CD14-positive monocyte (primary cell): ENCODE data around the gene SMARCA4. TPM values are rescaled to one million over a fixed set of nuclear protein-coding genes. Genes with fewer than 3 reads are reported as not detected.
A peak's percentile ranks its signal among the peaks of the same experiment; 100 is the strongest.

Source experiments
- DNase-seq, 3 donors: peaks; one replicate each; pipeline ENCODE4 v3.0.0-alpha.2; 2011 to 2022
- H2AFZ ChIP-seq: 2 replicates; pipeline ENCODE4 v1.6.0; 2012; ENCODE audit warnings: mild to moderate bottlenecking, low read depth, low read length, inconsistent platforms; ENCODE audit not compliant: insufficient read depth, poor library complexity, severe bottlenecking
- H3K27ac ChIP-seq, 2 donors: 1 replicate in 1 of 2; 2 replicates in 1 of 2; pipeline ENCODE4 v1.5.1; 2012 to 2013; ENCODE audit warnings: low read length in 2 of 2, control low read depth in 1 of 2, inconsistent platforms in 1 of 2, low read depth in 1 of 2, mild to moderate bottlenecking in 1 of 2
- H3K27me3 ChIP-seq, 2 donors: one replicate each; pipeline versions ENCODE4 v1.6.0 to v1.6.1; 2011 to 2013; ENCODE audit warnings: low read length in 2 of 2; ENCODE audit not compliant: control insufficient read depth in 2 of 2, insufficient read depth in 2 of 2
- H3K36me3 ChIP-seq, 2 donors: replicated peaks in 1 of 2; 1 replicate in 1 of 2; 2 replicates in 1 of 2; pipeline versions ENCODE4 v1.5.1 to v1.6.1; 2012 to 2013; ENCODE audit warnings: low read length in 2 of 2, control low read depth in 1 of 2, inconsistent platforms in 1 of 2, mild to moderate bottlenecking in 1 of 2; ENCODE audit not compliant: insufficient read depth in 2 of 2, control insufficient read depth in 1 of 2
- H3K4me1 ChIP-seq, 2 donors: 1 replicate in 1 of 2; 2 replicates in 1 of 2; pipeline versions ENCODE4 v1.5.1 to v1.6.1; 2012 to 2013; ENCODE audit warnings: low read length in 2 of 2, control low read depth in 1 of 2, inconsistent platforms in 1 of 2, mild to moderate bottlenecking in 1 of 2, moderate library complexity in 1 of 2; ENCODE audit not compliant: insufficient read depth in 2 of 2, control insufficient read depth in 1 of 2
- H3K4me2 ChIP-seq: replicated peaks from 2 replicates; pipeline ENCODE3; 2012; ENCODE audit warnings: low read length, moderate library complexity, mild to moderate bottlenecking; ENCODE audit not compliant: poor library complexity, severe bottlenecking; ENCODE audit errors: extremely low read depth
- H3K4me3 ChIP-seq, 3 experiments: fragments of 200-600 bp in 1 of 3; sonication (generic) in 1 of 3; replicated peaks in 1 of 3; 1 replicate in 2 of 3; 2 replicates in 1 of 3; pipeline ENCODE4 v1.5.1; 2011 to 2013; ENCODE audit warnings: low read length in 3 of 3, mild to moderate bottlenecking in 3 of 3, control low read depth in 2 of 3, low read depth in 2 of 3, inconsistent platforms in 1 of 3, moderate library complexity in 1 of 3
- H3K79me2 ChIP-seq: 2 replicates; pipeline ENCODE4 v1.6.0; 2012; ENCODE audit warnings: mild to moderate bottlenecking, control low read depth, inconsistent platforms, low read length, moderate library complexity; ENCODE audit not compliant: insufficient read depth
- H3K9ac ChIP-seq: 2 replicates; pipeline ENCODE4 v1.6.0; 2017; ENCODE audit warnings: low read length, mild to moderate bottlenecking; ENCODE audit not compliant: insufficient read depth, poor library complexity, severe bottlenecking
- H3K9me3 ChIP-seq, 2 donors: replicated peaks in 1 of 2; 1 replicate in 1 of 2; 2 replicates in 1 of 2; pipeline versions ENCODE4 v1.5.1 to v1.6.1; 2012 to 2013; ENCODE audit warnings: low read length in 2 of 2, control low read depth in 1 of 2; ENCODE audit not compliant: control insufficient read depth in 1 of 2, insufficient read depth in 1 of 2
- H4K20me1 ChIP-seq: 2 replicates; pipeline ENCODE4 v1.6.0; 2012; ENCODE audit warnings: mild to moderate bottlenecking, low read length, control low read depth, moderate library complexity; ENCODE audit not compliant: insufficient read depth
- H3K27ac Mint-ChIP-seq, 7 donors: one replicate each; pipeline ENCODE4 v1.8.0; 2020; ENCODE audit warnings: mild to moderate bottlenecking in 7 of 7, mixed read lengths in 7 of 7, moderate library complexity in 6 of 7, inconsistent platforms in 2 of 7
- H3K27me3 Mint-ChIP-seq, 3 donors: one replicate each; pipeline ENCODE4 v1.8.0; 2021 to 2022; ENCODE audit warnings: low read depth in 3 of 3, mild to moderate bottlenecking in 3 of 3, mixed read lengths in 3 of 3, moderate library complexity in 3 of 3, inconsistent platforms in 1 of 3
- H3K36me3 Mint-ChIP-seq, 2 donors: one replicate each; pipeline ENCODE4 v1.8.0; 2020; ENCODE audit warnings: mixed read lengths in 2 of 2, inconsistent platforms in 1 of 2, mild to moderate bottlenecking in 1 of 2
- H3K4me1 Mint-ChIP-seq: one replicate; pipeline ENCODE4 v1.8.0; 2020; ENCODE audit warnings: mild to moderate bottlenecking, mixed read lengths
- H3K4me3 Mint-ChIP-seq, 2 donors: one replicate each; pipeline ENCODE4 v1.8.0; 2020; ENCODE audit warnings: mild to moderate bottlenecking in 2 of 2, mixed read lengths in 2 of 2, moderate library complexity in 1 of 2
- H3K9me3 Mint-ChIP-seq, 7 donors: one replicate each; pipeline ENCODE4 v1.8.0; 2020 to 2022; ENCODE audit warnings: mixed read lengths in 7 of 7, mild to moderate bottlenecking in 6 of 7, moderate library complexity in 6 of 7, inconsistent platforms in 2 of 7
- WGBS: methylation state at CpG from one replicate; pipeline ENCODE4 v1.1.5; 2013; ENCODE audit warnings: missing lambda C conversion rate; ENCODE audit not compliant: insufficient coverage; 5-methylcytosine and 5-hydroxymethylcytosine counted together
- intact Hi-C, 2 donors: fragments of 100-400 bp; cut with micrococcal nuclease; formaldehyde crosslinking; loops; one replicate each; pipeline versions ENCODE4 v1.15.0 to v1.15.1; 2023
- polyA plus RNA-seq, 3 donors: library from polyadenylated mRNA; depleted of rRNA in 1 of 3; unstranded in 2 of 3; stranded (reverse) in 1 of 3; fragments of 300-500 nt in 2 of 3; fragments of >200 nt in 1 of 3; fragmentation: Illumina TruSeq in 2 of 3; gene quantifications; 1 replicate in 2 of 3; 2 replicates in 1 of 3; pipeline ENCODE4 v1.2.3, GENCODE V29; 2012 to 2021
- TF ChIP-seq, protein P1 (sequence below): fragments of 200-600 bp; IDR thresholded peaks from one replicate; pipeline ENCODE4 v1.8.0; 2022; ENCODE audit warnings: antibody characterized with exemption, mild to moderate bottlenecking

The SMARCA4 gene
- polyA plus RNA-seq, 3 donors: 5.1 to 53.3 (median 7.0) TPM

DNA sequence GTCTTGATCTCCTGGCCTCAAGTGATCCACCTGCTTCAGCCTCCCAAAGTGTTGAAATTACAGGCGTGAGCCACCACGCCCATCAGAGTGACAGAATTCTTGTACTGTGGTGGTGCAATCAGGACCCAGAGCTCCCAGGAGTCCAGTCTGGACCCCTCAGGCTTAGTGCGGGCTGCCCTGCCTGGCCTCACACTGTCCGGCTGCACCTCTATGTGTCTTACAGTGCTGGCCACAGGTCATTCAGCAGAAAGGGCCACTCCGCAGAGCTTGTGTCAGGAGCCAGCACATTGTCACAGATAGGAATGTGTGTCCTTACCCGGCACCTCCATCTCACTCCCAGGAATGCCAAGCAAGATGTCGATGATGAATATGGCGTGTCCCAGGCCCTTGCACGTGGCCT is 49.2 kb downstream of the SMARCA4 start:
- Histone ChIP-seq H3K27ac (no peak overlapping the region), H3K4me2 (no peak overlapping the region), H2AFZ (no peak overlapping the region), H3K79me2 (no peaks in the 10 kb centered on the region), H4K20me1 (no peaks in the 10 kb centered on the region), H3K27me3 (no peaks in the 10 kb centered on the region), H3K9ac (no peak overlapping the region), H3K4me3 (no peak overlapping the region), H3K9me3 (no peaks in the 10 kb centered on the region), H3K4me1 (peaks cover 5 to 9% of the 10 kb centered on the region in 2 donors), H3K36me3 (peaks cover 61 to 69% of the 10 kb centered on the region in 2 donors)
- no peaks in the 10 kb centered on the region for H3K9me3 Mint-ChIP-seq
- 93% methylated on average over 5 of the region's 9 CpGs for WGBS
- intact Hi-C loops: no loop called here
- no peak overlapping the region for H3K4me3 Mint-ChIP-seq
- peaks cover 14% of the 10 kb centered on the region for H3K4me1 Mint-ChIP-seq
- peaks cover 76 to 77% of the 10 kb centered on the region in 2 donors for H3K36me3 Mint-ChIP-seq
- TF ChIP-seq, protein P1, sequence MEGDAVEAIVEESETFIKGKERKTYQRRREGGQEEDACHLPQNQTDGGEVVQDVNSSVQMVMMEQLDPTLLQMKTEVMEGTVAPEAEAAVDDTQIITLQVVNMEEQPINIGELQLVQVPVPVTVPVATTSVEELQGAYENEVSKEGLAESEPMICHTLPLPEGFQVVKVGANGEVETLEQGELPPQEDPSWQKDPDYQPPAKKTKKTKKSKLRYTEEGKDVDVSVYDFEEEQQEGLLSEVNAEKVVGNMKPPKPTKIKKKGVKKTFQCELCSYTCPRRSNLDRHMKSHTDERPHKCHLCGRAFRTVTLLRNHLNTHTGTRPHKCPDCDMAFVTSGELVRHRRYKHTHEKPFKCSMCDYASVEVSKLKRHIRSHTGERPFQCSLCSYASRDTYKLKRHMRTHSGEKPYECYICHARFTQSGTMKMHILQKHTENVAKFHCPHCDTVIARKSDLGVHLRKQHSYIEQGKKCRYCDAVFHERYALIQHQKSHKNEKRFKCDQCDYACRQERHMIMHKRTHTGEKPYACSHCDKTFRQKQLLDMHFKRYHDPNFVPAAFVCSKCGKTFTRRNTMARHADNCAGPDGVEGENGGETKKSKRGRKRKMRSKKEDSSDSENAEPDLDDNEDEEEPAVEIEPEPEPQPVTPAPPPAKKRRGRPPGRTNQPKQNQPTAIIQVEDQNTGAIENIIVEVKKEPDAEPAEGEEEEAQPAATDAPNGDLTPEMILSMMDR: no peak
- peaks cover 0 to 3% (median 2%) of the 10 kb centered on the region in 3 donors for H3K27me3 Mint-ChIP-seq
- H3K27ac Mint-ChIP-seq: peak overlapping the region in 1 of 7 donors; percentile 36
- DNase-seq: no peak

DNA sequence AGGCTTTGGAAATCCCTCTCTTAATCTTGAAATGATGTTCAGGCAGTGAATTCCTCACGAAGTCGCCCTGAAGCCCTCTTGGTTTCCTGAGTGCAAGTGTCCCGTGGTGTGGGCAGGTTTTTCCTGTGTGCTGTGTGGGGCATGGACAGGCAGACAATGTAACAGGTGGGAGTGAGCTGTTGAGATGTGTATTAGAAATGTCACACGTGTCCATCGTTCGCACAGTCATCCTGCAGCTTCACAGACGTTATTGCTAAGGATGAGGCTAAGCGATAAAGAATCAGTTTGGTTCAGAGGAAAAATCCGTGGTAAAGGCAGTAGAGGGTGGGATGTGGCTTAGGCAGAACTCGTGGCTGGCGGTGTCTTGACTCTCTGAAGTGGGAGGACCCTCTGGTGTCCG is 51.7 kb downstream of the SMARCA4 start:
- WGBS: 94% methylated on average over 11 of the region's 12 CpGs
- H2AFZ ChIP-seq: no peak overlapping the region
- no peaks in the 10 kb centered on the region for H4K20me1 ChIP-seq
- no peak overlapping the region for H3K27ac ChIP-seq
- DNase-seq: no peak
- H3K4me3 ChIP-seq: no peak overlapping the region
- Mint-ChIP-seq H3K4me1 (no peaks in the 10 kb centered on the region), H3K27me3 (peaks cover 0 to 3% (median 2%) of the 10 kb centered on the region in 3 donors), H3K36me3 (peaks cover 91 to 98% of the 10 kb centered on the region in 2 donors), H3K9me3 (no peaks in the 10 kb centered on the region), H3K4me3 (no peak overlapping the region), H3K27ac (no peak overlapping the region)
- no peaks in the 10 kb centered on the region for H3K79me2 ChIP-seq
- H3K36me3 ChIP-seq: peaks cover 83 to 94% of the 10 kb centered on the region in 2 donors
- TF ChIP-seq, protein P1: no peak
- no peaks in the 10 kb centered on the region for H3K4me1 ChIP-seq
- H3K4me2 ChIP-seq: no peak overlapping the region
- no peaks in the 10 kb centered on the region for H3K9me3 ChIP-seq
- no peak overlapping the region for H3K9ac ChIP-seq
- intact Hi-C loops: no loop called here
- no peaks in the 10 kb centered on the region for H3K27me3 ChIP-seq
